Measurements from ENCODE around the gene ARHGEF2. TPM values are rescaled to one million over a fixed set of nuclear protein-coding genes. Genes with fewer than 3 reads are reported as not detected.
A peak's percentile ranks its signal among the peaks of the same experiment; 100 is the strongest.

Gene ARHGEF2
- total and polyA plus RNA-seq, 11 donors = 23.9 to 98.6 (median 57.0) TPM

- ATAC-seq (peak; percentile 69 to 87 (median 76)), DNase-seq (peak in 3 of 5 donors; percentile 52 to 75 (median 60))
- intact Hi-C loops (cut with DNase I) = loop anchor here in 5 of 10 donors (5.0 to 10.0 kb wide), 3 partner anchors 37 to 114 kb away; partner anchors contain the start of genes ARHGEF2 (in 4 of the 5), LAMTOR2 (in 2 of the 5) and UBQLN4 (in 2 of the 5)
These were observed 37.8 kb downstream of the ARHGEF2 start for GRCh38 chr1:155940482-155940992.

GRCh38 chr1:155938220-155938627 lies 40.1 kb downstream of the ARHGEF2 start:
- H3K4me3 ChIP-seq = no peak overlapping the region
- ATAC-seq (peak in 1 of 4 donors; percentile 17), DNase-seq (peak in 1 of 5 donors; percentile 48)
- H3K27me3 ChIP-seq = no peaks in the 10 kb centered on the region
- TF ChIP-seq POLR2A (IDR thresholded peaks at IDR 0.05) = no peak
- peak; percentile 53 to 78 (median 66) for TF ChIP-seq CTCF (IDR thresholded peaks at IDR 0.05)
- H3K4me1 ChIP-seq = peaks cover 7 to 64% (median 47%) of the 10 kb centered on the region in 12 donors
- H3K36me3 ChIP-seq = peaks cover 0 to 5% (median under 1%) of the 10 kb centered on the region in 9 donors
- H3K9me3 ChIP-seq = no peaks in the 10 kb centered on the region
- peak overlapping the region in 10 of 12 donors; percentile 7 to 92 (median 59) for H3K27ac ChIP-seq
- intact Hi-C loops (cut with DNase I) = loop anchor here (1.0 to 10.0 kb wide), 6 partner anchors 43 to 127 kb away; partner anchors contain the start of genes LAMTOR2 (in 2 of the 10), UBQLN4 (in 2 of the 10) and RAB25 (in 1 of the 10)
- 0% methylated on average over 1 of the region's 1 CpG for WGBS, 4 donors

More at GRCh38 chr1:155940482-155940992, 37.8 kb downstream of the ARHGEF2 start:
- H3K9me3 ChIP-seq = no peaks in the 10 kb centered on the region
- no peak overlapping the region for H3K4me3 ChIP-seq
- WGBS, 4 donors = 24 to 31% (median 29%) methylated on average over 4 of the region's 4 CpGs
- H3K27me3 ChIP-seq = no peaks in the 10 kb centered on the region
- TF ChIP-seq CTCF (IDR thresholded peaks at IDR 0.05) = no peak
- no peak for TF ChIP-seq POLR2A (IDR thresholded peaks at IDR 0.05)
- H3K27ac ChIP-seq = peak overlapping the region; percentile 67 to 92 (median 82)
- peaks cover 4 to 70% (median 47%) of the 10 kb centered on the region in 12 donors for H3K4me1 ChIP-seq
- peaks cover 0 to 2% (median 0%) of the 10 kb centered on the region in 9 donors for H3K36me3 ChIP-seq

- H3K27me3 ChIP-seq = no peaks in the 10 kb centered on the region
- intact Hi-C loops (cut with DNase I) = loop anchor here in 4 of 10 donors (2.0 to 10.0 kb wide), 4 partner anchors 44 to 130 kb away; partner anchors contain the start of genes LAMTOR2 (in 2 of the 4), UBQLN4 (in 2 of the 4), ARHGEF2 (in 1 of the 4) and GON4L (in 1 of the 4)
- 80 to 85% (median 83%) methylated on average over 24 of the region's 24 CpGs for WGBS, 4 donors
- peak overlapping the region; percentile 26 to 96 (median 76) for H3K4me3 ChIP-seq
- no peaks in the 10 kb centered on the region for H3K9me3 ChIP-seq
- peak overlapping the region; percentile 80 to 96 (median 92) for H3K27ac ChIP-seq
- TF ChIP-seq POLR2A (IDR thresholded peaks at IDR 0.05) (no peak), CTCF (IDR thresholded peaks at IDR 0.05) (no peak)
- peaks cover 25 to 64% (median 49%) of the 10 kb centered on the region in 12 donors for H3K4me1 ChIP-seq
- peaks cover 0 to 36% (median 32%) of the 10 kb centered on the region in 9 donors for H3K36me3 ChIP-seq
- ATAC-seq (no peak), DNase-seq (no peak)
These were observed 43.3 kb downstream of the ARHGEF2 start for GRCh38 chr1:155934936-155935590.
